A172 (cell line): Measurements from ENCODE around the gene EFCAB5. TPM values are rescaled to one million over a fixed set of nuclear protein-coding genes. Genes with fewer than 3 reads are reported as not detected.
"Not testable (repeated sequence)": the region's sequence is repeated elsewhere in the genome, so short reads cannot be mapped to it uniquely, and the experiment has no call there.

Experiments
- DNase-seq: peaks from one replicate; pipeline ENCODE4 v3.0.0-alpha.2; 2015; ENCODE audit warnings: low spot score
- total RNA-seq: library from RNA; depleted of rRNA; stranded (reverse); fragments of >200 nt; shearing (Covaris generic); gene quantifications from 2 replicates; pipeline ENCODE4 v1.2.3, GENCODE V29; 2014

The EFCAB5 gene
- total RNA-seq, 1 experiment from 2014 or later, result not detected

- DNase-seq, result peak; percentile 67
These were observed 64.4 kb downstream of the EFCAB5 start for GRCh38 chr17:30005709-30006320.

DNA sequence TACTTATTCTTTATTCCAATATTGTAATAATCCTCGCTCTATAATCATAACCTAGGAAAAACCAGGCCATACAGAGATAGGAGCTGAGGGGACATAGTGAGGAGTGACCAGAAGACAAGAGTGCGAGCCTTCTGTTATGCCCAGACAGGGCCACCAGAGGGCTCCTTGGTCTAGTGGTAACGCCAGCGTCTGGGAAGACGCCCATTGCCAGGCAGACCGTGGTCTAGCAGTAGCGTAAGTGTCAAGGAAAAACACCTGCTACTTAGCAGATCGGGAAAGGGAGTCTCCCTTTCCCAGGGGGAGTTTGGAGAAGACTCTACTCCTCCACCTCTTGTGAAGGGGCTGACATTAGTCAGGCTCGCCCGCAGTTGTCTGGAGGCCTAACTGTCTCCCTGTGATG lies 70.5 kb downstream of the EFCAB5 start:
- DNase-seq, result not testable (repeated sequence)

DNA sequence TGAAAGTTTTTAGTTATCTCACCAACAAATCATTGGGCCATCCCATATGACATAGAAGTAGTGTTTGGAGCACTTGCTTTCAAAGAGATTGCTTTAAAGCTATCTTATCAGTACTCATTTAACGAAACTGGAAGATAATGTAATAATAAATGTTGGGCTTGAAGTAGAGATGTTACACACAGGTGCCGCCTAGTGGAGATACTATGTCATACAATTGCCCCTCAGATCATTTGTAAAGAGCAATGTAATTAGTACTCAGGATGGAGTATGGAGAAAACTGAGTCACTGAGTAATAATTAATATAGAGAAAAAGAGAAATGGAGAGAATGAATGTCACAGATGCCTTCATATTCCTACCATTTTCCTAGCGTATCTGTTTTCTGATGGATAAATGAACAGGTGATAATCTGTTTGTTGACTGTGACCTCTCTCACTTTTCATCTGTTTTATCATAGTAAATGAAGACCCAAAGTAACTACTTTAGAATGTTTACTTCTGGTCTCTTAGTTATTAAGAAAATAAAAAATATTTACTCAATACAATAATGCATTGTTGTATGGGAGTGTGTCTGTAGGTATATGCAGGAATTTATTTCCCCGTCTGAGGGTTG lies 80.4 kb downstream of the EFCAB5 start:
- peak; percentile 73 for DNase-seq

GRCh38 chr17:30025325-30025724 lies 83.9 kb downstream of the EFCAB5 start:
- not testable (repeated sequence) for DNase-seq

GRCh38 chr17:30027676-30028075 lies 86.2 kb downstream of the EFCAB5 start:
- no peak for DNase-seq

DNA sequence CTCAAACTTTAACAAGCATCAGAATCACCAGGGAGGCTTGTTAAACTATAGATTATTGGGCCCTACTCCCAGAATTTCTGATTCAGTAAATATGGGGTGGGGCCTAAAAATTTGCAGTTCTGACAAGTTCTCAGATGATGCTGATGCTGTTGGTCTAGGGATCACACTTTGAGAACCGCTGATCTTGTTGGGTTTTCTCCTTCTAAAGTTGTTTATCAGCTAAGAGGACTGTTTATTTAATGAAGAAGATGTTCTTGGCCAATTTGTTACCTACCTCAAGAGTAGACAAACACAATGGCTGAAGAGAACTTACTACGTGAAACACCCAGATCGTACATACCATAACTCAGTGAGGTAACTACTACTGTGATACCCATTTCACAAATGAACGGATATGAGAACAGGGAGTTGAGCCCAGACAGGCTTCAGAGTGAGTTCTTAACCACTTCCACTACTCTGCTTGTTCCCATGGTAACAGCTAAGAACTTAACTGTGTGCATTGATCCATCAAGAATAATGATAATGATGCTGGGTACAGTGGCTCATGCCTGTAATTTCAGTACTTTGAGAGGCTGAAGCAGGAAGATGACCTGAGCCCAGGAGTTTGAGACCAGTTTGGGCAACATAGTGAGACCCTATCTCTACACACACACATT lies 89.9 kb downstream of the EFCAB5 start:
- no peak for DNase-seq

DNA sequence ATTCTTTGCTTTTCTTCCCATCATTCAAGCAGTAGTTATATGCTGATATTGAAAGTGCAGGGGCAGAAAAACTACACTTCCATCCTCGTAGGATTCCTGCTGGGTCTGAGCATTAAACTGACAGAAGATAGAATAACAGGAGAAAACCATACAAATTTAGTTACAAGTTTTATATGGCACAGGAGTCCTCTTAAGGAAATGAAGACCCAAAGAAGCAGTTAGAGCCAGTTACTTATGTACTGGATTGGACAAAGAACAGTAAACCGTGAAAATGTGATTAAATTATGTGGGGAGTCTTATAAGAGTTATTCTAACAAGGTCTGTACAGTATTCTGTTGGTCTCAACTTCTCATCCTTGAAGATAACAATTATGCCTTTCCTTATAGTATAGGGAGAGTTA lies 93.9 kb downstream of the EFCAB5 start:
- no peak for DNase-seq

DNA sequence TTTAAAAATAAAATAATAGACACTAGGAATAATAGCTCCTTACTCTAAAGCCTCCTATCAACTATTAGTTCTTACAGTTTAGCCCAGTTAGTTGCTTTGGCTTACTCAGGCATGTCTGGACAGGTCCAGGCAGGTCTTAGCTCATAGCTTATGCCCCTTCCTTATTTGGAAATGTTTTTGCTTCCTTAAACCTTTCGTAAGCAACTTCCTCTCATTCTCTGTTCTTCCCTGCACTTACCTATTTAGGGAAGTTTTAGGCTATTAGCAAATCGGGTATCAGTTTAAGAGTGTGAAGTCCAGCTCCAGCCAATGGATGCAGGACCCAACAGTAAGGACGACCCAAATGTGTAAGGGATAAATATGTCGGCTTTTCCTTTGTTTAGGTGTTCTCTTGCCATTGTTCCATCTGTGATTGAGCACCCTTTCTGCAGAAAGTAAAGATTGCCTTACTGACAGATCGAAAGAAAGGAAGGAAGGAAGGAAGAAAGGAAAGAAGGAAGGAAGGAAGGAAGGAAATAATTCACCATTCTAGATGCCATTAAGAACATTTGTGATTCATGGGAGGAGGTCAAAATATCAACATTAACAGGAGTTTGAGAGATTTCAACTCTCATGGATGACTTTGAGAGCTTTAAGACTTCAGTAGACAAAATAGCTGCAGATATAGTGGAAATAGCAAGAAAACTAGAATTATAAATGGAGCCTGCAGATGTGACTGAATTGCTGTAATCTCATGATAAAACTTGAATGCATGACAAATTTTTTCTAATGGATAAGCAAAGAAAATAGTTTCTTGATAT lies 99.5 kb downstream of the EFCAB5 start:
- DNase-seq, result peak; percentile 39

- DNase-seq, result no peak
These were observed 100.1 kb downstream of the EFCAB5 start for GRCh38 chr17:30041551-30041950.

GRCh38 chr17:30062372-30062771 lies 120.9 kb downstream of the EFCAB5 start:
- no peak for DNase-seq

- no peak for DNase-seq
These were observed 123.3 kb downstream of the EFCAB5 start for GRCh38 chr17:30064738-30065137.

DNA sequence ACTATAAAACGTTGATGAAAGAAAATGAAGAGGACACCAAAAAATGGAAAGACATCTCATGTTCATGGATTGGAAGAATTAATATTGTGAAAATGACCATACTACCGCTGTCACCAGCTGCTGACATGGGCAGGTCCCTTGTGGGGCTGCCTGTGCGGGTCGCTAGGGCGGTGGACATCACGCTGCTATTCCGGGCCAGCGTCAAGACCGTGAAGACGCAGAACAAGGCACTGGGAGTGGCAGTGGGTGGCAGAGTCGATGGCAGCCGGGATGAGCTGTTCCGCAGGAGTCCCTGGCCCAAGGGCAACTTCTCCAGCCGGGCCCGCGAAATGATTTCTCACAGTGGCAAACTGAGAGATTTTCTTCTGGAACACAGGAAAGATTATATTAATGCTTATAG lies 127.0 kb downstream of the EFCAB5 start:
- no peak for DNase-seq

DNA sequence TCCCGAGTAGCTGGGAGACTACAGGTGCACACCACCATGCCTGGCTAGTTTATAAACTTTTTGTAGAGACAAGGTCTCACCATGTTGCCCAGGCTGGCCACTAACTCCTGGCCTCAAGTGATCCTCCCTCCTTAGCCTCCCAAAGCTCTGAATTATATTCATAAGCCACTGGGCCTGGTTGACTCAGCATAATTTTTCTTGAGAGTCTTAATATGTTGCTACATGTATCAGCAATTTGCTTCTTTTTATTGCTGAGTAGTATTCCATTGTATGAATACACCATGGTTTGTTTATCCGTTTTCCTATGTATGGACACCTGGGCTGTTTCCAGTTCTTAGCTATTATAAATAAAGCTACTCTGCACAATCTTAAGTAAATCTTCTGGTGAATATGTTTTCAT lies 132.8 kb downstream of the EFCAB5 start:
- no peak for DNase-seq

- DNase-seq, result no peak
These were observed 133.3 kb downstream of the EFCAB5 start for GRCh38 chr17:30074730-30075129.

- DNase-seq, result no peak
These were observed 141.3 kb downstream of the EFCAB5 start for GRCh38 chr17:30082773-30083172.

DNA sequence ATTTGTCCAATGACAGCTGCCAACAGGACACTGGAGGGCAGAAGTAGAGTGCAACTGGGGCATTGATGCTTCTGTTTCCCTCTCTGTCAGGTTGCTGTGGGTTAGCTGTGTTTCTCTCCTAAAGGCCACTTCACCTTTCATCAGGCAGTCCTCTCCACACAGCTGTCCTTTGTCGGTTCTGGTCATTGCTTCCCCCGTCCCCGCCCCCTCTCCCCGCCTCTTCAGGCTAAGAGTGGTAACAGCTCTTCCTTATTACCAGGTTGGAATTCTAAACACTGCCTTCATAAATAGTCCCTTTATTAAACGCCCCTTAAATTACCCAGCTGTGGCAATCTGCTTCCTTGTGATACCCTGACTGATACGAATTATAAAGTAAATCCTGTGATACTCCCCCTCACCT lies 143.4 kb downstream of the EFCAB5 start:
- no peak for DNase-seq

GRCh38 chr17:30086896-30087295 lies 145.5 kb downstream of the EFCAB5 start:
- DNase-seq, result no peak

- not testable (repeated sequence) for DNase-seq
These were observed 146.0 kb downstream of the EFCAB5 start for GRCh38 chr17:30087431-30087830.

- no peak for DNase-seq
These were observed 149.8 kb downstream of the EFCAB5 start for GRCh38 chr17:30091121-30091670.

DNA sequence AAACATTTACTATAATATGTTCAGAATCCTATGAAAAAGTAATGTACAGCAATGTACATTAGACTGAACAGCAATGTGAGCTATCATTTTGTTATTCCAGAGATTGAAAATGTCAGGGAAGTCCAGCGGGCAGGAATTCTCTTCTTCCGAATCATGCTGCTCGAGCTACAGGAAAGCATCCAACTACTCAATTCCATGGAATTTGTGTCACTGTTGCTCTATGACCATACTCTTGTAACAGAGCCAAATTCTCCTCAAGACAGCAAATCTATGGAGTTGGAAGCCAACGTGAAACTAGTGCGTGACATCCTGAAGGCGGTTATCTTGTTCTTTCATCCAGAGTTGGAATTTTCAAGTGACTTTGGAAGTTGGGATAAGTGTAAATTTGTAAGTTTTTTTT lies 150.3 kb downstream of the EFCAB5 start:
- DNase-seq, result peak; percentile 85

- DNase-seq, result no peak
These were observed 151.5 kb downstream of the EFCAB5 start for GRCh38 chr17:30092886-30093285.

- peak; percentile 73 for DNase-seq
These were observed 152.2 kb downstream of the EFCAB5 start for GRCh38 chr17:30093463-30094147.
